ENCODE measurements around the gene IFT81.

DNA sequence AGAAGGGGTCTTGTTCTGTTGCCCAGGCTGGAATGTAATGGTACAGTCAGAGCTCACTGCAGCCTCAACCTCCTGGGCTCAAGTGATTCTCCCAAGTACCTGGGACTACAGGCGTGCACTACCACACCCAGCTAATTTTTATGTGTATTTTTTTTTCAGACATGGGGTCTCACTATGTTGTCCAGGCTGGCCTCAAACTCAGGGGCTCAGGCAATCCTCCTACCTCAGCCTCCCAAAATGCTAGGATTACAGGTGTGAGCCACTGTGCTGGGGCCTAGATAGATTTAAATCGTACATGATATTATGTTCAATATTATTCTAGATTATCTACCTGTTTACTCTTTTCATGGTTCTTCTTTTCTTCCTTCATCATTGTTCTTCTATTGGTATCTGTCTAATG, 61.5 kb downstream of the IFT81 start:
- TF ChIP-seq, protein P1, sequence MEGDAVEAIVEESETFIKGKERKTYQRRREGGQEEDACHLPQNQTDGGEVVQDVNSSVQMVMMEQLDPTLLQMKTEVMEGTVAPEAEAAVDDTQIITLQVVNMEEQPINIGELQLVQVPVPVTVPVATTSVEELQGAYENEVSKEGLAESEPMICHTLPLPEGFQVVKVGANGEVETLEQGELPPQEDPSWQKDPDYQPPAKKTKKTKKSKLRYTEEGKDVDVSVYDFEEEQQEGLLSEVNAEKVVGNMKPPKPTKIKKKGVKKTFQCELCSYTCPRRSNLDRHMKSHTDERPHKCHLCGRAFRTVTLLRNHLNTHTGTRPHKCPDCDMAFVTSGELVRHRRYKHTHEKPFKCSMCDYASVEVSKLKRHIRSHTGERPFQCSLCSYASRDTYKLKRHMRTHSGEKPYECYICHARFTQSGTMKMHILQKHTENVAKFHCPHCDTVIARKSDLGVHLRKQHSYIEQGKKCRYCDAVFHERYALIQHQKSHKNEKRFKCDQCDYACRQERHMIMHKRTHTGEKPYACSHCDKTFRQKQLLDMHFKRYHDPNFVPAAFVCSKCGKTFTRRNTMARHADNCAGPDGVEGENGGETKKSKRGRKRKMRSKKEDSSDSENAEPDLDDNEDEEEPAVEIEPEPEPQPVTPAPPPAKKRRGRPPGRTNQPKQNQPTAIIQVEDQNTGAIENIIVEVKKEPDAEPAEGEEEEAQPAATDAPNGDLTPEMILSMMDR (IDR thresholded peaks at IDR 0.05) = no peak
- no peak for TF ChIP-seq POLR2A (IDR thresholded peaks at IDR 0.05)
